OCI-LY3 (cell line): Measurements from ENCODE around the gene PTPRA.
"Not testable (repeated sequence)": the region's sequence is repeated elsewhere in the genome, so short reads cannot be mapped to it uniquely, and the experiment has no call there.

ENCODE experiments used
- H2AFZ ChIP-seq: fragments of 200-600, 300-600 bp; shearing (Covaris generic); 2 replicates; pipeline ENCODE4 v1.6.0; 2014; ENCODE audit warnings: antibody characterized with exemption, low read depth, low read length
- H3K27ac ChIP-seq: fragments of 200-600, 300-600 bp; sonication (generic); 2 replicates; pipeline ENCODE4 v1.5.1; 2014; ENCODE audit warnings: mild to moderate bottlenecking, low read length, moderate library complexity, mixed read lengths
- H3K27me3 ChIP-seq: fragments of 200-600, 300-600 bp; sonication (generic); 2 replicates; pipeline ENCODE4 v1.6.1; 2014; ENCODE audit warnings: low read depth, low read length, mixed read lengths
- H3K36me3 ChIP-seq: fragments of 200-600, 300-600 bp; sonication (generic); replicated peaks from 2 replicates; pipeline ENCODE3; 2014; ENCODE audit warnings: low read depth, low read length, mixed read lengths
- H3K4me1 ChIP-seq: fragments of 300-600, 200-600 bp; sonication (generic); 2 replicates; pipeline ENCODE4 v1.6.1; 2014; ENCODE audit warnings: low read length, mixed read lengths
- H3K4me2 ChIP-seq: fragments of 200-600, 300-600 bp; sonication (generic); 2 replicates; pipeline ENCODE4 v1.6.1; 2014; ENCODE audit warnings: low read length, mixed read lengths
- H3K4me3 ChIP-seq: fragments of 300-600, 200-600 bp; sonication (generic); 2 replicates; pipeline ENCODE4 v1.5.1; 2014; ENCODE audit warnings: antibody characterized with exemption, mild to moderate bottlenecking, low read length, moderate library complexity
- H3K79me2 ChIP-seq: fragments of 300-600, 200-600 bp; shearing (Covaris generic); 2 replicates; pipeline ENCODE4 v1.6.1; 2014; ENCODE audit warnings: mild to moderate bottlenecking, low read length, mixed read lengths
- H3K9ac ChIP-seq: fragments of 300-600, 200-600 bp; shearing (Covaris generic); 2 replicates; pipeline ENCODE4 v1.6.0; 2014; ENCODE audit warnings: mild to moderate bottlenecking, low read length, moderate library complexity
- H3K9me3 ChIP-seq: fragments of 200-600, 300-600 bp; shearing (Covaris generic); 2 replicates; pipeline ENCODE4 v1.6.1; 2014; ENCODE audit warnings: low read length, mixed read lengths; ENCODE audit not compliant: insufficient read depth
- H4K20me1 ChIP-seq: fragments of 200-600, 300-600 bp; sonication (generic); 2 replicates; pipeline ENCODE4 v1.6.1; 2016; ENCODE audit warnings: low read length, mixed read lengths; ENCODE audit not compliant: insufficient read depth
- CTCF ChIP-seq: fragments of 200-600, 300-600 bp; sonication (generic); IDR thresholded peaks from 2 replicates; pipeline ENCODE4 v1.5.1; 2014; ENCODE audit warnings: antibody characterized with exemption, low read length, low read depth
- EZH2phosphoT487 ChIP-seq: fragments of 200-600 bp; shearing (Covaris generic); IDR thresholded peaks from 2 replicates; pipeline ENCODE4 v1.6.1; 2018; ENCODE audit warnings: antibody characterized with exemption, mixed run types, low read depth

Gene PTPRA

GRCh38 chr20:3013771-3014170 is 140.5 kb downstream of the PTPRA start:
- H4K20me1 ChIP-seq: no peaks in the 10 kb centered on the region
- H3K9me3 ChIP-seq: no peaks in the 10 kb centered on the region
- no peak overlapping the region for H3K9ac ChIP-seq
- no peaks in the 10 kb centered on the region for H3K27me3 ChIP-seq
- H3K4me2 ChIP-seq: no peak overlapping the region
- no peak overlapping the region for H2AFZ ChIP-seq
- H3K4me1 ChIP-seq: no peaks in the 10 kb centered on the region
- H3K36me3 ChIP-seq: peaks cover 31% of the 10 kb centered on the region
- no peak overlapping the region for H3K4me3 ChIP-seq
- H3K27ac ChIP-seq: no peak overlapping the region
- TF ChIP-seq CTCF: no peak
- TF ChIP-seq EZH2phosphoT487: no peak
- H3K79me2 ChIP-seq: no peaks in the 10 kb centered on the region

GRCh38 chr20:3014179-3014578 is 140.9 kb downstream of the PTPRA start:
- Histone ChIP-seq H2AFZ (no peak overlapping the region), H3K4me1 (no peaks in the 10 kb centered on the region), H3K9me3 (no peaks in the 10 kb centered on the region), H3K79me2 (no peaks in the 10 kb centered on the region), H3K4me3 (no peak overlapping the region), H3K27ac (no peak overlapping the region), H3K9ac (no peak overlapping the region), H3K4me2 (no peak overlapping the region), H3K27me3 (no peaks in the 10 kb centered on the region), H3K36me3 (peaks cover 27% of the 10 kb centered on the region), H4K20me1 (no peaks in the 10 kb centered on the region)
- no peak for TF ChIP-seq EZH2phosphoT487
- TF ChIP-seq CTCF: no peak

- H2AFZ ChIP-seq: no peak overlapping the region
- H3K79me2 ChIP-seq: no peaks in the 10 kb centered on the region
- H3K27ac ChIP-seq: no peak overlapping the region
- no peak overlapping the region for H3K4me2 ChIP-seq
- no peaks in the 10 kb centered on the region for H3K9me3 ChIP-seq
- H3K4me3 ChIP-seq: no peak overlapping the region
- H3K9ac ChIP-seq: no peak overlapping the region
- H3K27me3 ChIP-seq: no peaks in the 10 kb centered on the region
- TF ChIP-seq EZH2phosphoT487 (no peak), CTCF (no peak)
- no peaks in the 10 kb centered on the region for H3K4me1 ChIP-seq
- no peaks in the 10 kb centered on the region for H4K20me1 ChIP-seq
- H3K36me3 ChIP-seq: peaks cover 23% of the 10 kb centered on the region
These were observed 141.4 kb downstream of the PTPRA start for GRCh38 chr20:3014662-3015061.

GRCh38 chr20:3015302-3015701 is 142.0 kb downstream of the PTPRA start:
- H3K27ac ChIP-seq, H3K79me2 ChIP-seq, H3K9me3 ChIP-seq, H3K27me3 ChIP-seq, H3K4me3 ChIP-seq, H2AFZ ChIP-seq, H4K20me1 ChIP-seq, H3K4me2 ChIP-seq, H3K4me1 ChIP-seq, H3K9ac ChIP-seq: not testable (repeated sequence)
- peaks cover 23% of the 10 kb centered on the region for H3K36me3 ChIP-seq

- H3K27me3 ChIP-seq: no peaks in the 10 kb centered on the region
- no peak overlapping the region for H3K4me2 ChIP-seq
- no peaks in the 10 kb centered on the region for H3K9me3 ChIP-seq
- no peak for TF ChIP-seq CTCF
- no peak for TF ChIP-seq EZH2phosphoT487
- H3K36me3 ChIP-seq: peaks cover 43% of the 10 kb centered on the region
- H4K20me1 ChIP-seq: no peaks in the 10 kb centered on the region
- no peak overlapping the region for H2AFZ ChIP-seq
- H3K9ac ChIP-seq: no peak overlapping the region
- H3K4me3 ChIP-seq: no peak overlapping the region
- H3K79me2 ChIP-seq: no peaks in the 10 kb centered on the region
- no peaks in the 10 kb centered on the region for H3K4me1 ChIP-seq
- no peak overlapping the region for H3K27ac ChIP-seq
These were observed 148.0 kb downstream of the PTPRA start for GRCh38 chr20:3021327-3021726.
